Lung (tissue), 12 donors: ENCODE measurements around the gene AKAP1. TPM values are rescaled to one million over a fixed set of nuclear protein-coding genes. Genes with fewer than 3 reads are reported as not detected.
A peak's percentile ranks its signal among the peaks of the same experiment; 100 is the strongest.

Source experiments
- ATAC-seq: fragments of 200-7000 bp; cut with Tn5 transposase; one replicate; pipeline ENCODE4 v1.9.1; 2020; ENCODE audit warnings: moderate number of reproducible peaks; ENCODE audit not compliant: insufficient read depth, low FRiP score
- DNase-seq, 3 donors: peaks; one replicate each; pipeline ENCODE4 v3.0.0-alpha.2; 2013 to 2017
- H3K27ac ChIP-seq, 2 donors: one replicate each; pipeline ENCODE4 v1.5.1; 2013; ENCODE audit warnings: mild to moderate bottlenecking in 2 of 2, moderate library complexity in 2 of 2, control low read depth in 1 of 2, inconsistent platforms in 1 of 2, low read depth in 1 of 2, low read length in 1 of 2
- H3K27me3 ChIP-seq, 3 donors: one replicate each; pipeline ENCODE4 v1.5.1; 2013; ENCODE audit warnings: low read length in 2 of 3; ENCODE audit not compliant: control insufficient read depth in 3 of 3, insufficient read depth in 3 of 3
- H3K36me3 ChIP-seq, 4 donors: one replicate each; pipeline ENCODE4 v1.5.1; 2013; ENCODE audit warnings: low read length in 4 of 4, mild to moderate bottlenecking in 1 of 4, moderate library complexity in 1 of 4; ENCODE audit not compliant: control insufficient read depth in 4 of 4, insufficient read depth in 4 of 4
- H3K4me1 ChIP-seq, 5 donors: one replicate each; pipeline ENCODE4 v1.5.1; 2013; ENCODE audit warnings: low read length in 5 of 5, mild to moderate bottlenecking in 2 of 5, moderate library complexity in 1 of 5; ENCODE audit not compliant: control insufficient read depth in 5 of 5, insufficient read depth in 5 of 5
- H3K4me3 ChIP-seq: one replicate; pipeline ENCODE4 v1.5.1; 2013; ENCODE audit warnings: mild to moderate bottlenecking, control low read depth, moderate library complexity
- H3K9ac ChIP-seq, 2 donors: one replicate each; pipeline ENCODE4 v1.5.1; 2013; ENCODE audit warnings: low read length in 2 of 2, control low read depth in 1 of 2; ENCODE audit not compliant: insufficient read depth in 1 of 2
- H3K9me3 ChIP-seq, 4 donors: one replicate each; pipeline ENCODE4 v1.5.1; 2013; ENCODE audit warnings: low read length in 3 of 4, mild to moderate bottlenecking in 1 of 4, moderate library complexity in 1 of 4; ENCODE audit not compliant: control insufficient read depth in 4 of 4, insufficient read depth in 3 of 4
- CTCF ChIP-seq: IDR thresholded peaks from 2 replicates; pipeline ENCODE4 v1.5.1; 2012; ENCODE audit warnings: mild to moderate bottlenecking; ENCODE audit errors: control extremely low read depth, extremely low read depth
- WGBS, 2 donors: extraction: QIAGEN DNeasy Blood & Tissue Kit; methylation state at CpG; one replicate each; pipeline ENCODE4 v1.1.7; 2013; 5-methylcytosine and 5-hydroxymethylcytosine counted together
- polyA plus RNA-seq, 2 donors: library from polyadenylated mRNA; stranded (reverse); fragments of 200-250 nt; gene quantifications; one replicate each; pipeline ENCODE4 v1.2.1, GENCODE V29; 2013
- total RNA-seq, 2 donors: library from RNA; depleted of rRNA in 1 of 2; stranded (reverse); fragments of >200 nt in 1 of 2; gene quantifications; one replicate each; pipeline ENCODE4 v1.2.1, GENCODE V29; 2014 to 2021
- donor health status: control.
- donor health status: control.
- donor health status: Bipolar disorder and iron deficiency.
- donor health status: healthy.
- donor health status: DM: yes; HTN: yes; CAD: no.

AKAP1 gene
- total and polyA plus RNA-seq, 4 donors, result 23.1 to 46.4 (median 29.8) TPM

DNA sequence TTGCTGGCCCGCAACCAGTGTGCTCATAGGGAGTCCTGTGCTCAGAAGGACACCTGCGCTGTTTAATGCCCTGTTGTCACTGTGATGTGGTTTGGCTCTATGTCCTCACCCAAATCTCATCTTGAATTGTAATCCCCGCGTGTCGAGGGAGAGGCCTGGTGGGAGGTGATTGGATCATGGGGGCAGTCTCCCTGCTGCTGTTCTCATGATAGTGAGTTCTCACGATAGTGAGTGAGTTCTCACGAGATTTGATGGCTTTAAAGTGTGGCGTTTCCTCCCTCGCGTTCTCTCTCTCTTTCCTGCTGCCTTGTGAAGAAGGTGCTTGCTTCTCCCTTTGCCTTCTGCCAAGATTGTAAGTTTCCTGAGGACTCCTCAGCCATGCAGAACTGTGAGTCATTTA, 66.8 kb downstream of the AKAP1 start:
- Histone ChIP-seq H3K27ac (no peak overlapping the region), H3K9ac (no peak overlapping the region), H3K9me3 (peaks cover 0 to 4% (median 0%) of the 10 kb centered on the region in 4 donors), H3K27me3 (no peaks in the 10 kb centered on the region), H3K4me1 (no peaks in the 10 kb centered on the region), H3K4me3 (no peak overlapping the region), H3K36me3 (no peaks in the 10 kb centered on the region)
- 87 to 93% methylated on average over 10 of the region's 10 CpGs for WGBS, 2 donors
- no peak for TF ChIP-seq CTCF
- ATAC-seq (no peak), DNase-seq (no peak)

GRCh38 chr17:57152967-57153528, 68.0 kb downstream of the AKAP1 start:
- ATAC-seq (no peak), DNase-seq (no peak)
- Histone ChIP-seq H3K4me3 (no peak overlapping the region), H3K27me3 (no peaks in the 10 kb centered on the region), H3K9me3 (peaks cover 0 to 4% (median 0%) of the 10 kb centered on the region in 4 donors), H3K36me3 (no peaks in the 10 kb centered on the region), H3K4me1 (no peaks in the 10 kb centered on the region), H3K9ac (no peak overlapping the region), H3K27ac (no peak overlapping the region)
- 80 to 90% methylated on average over 7 of the region's 7 CpGs for WGBS, 2 donors
- no peak for TF ChIP-seq CTCF

DNA sequence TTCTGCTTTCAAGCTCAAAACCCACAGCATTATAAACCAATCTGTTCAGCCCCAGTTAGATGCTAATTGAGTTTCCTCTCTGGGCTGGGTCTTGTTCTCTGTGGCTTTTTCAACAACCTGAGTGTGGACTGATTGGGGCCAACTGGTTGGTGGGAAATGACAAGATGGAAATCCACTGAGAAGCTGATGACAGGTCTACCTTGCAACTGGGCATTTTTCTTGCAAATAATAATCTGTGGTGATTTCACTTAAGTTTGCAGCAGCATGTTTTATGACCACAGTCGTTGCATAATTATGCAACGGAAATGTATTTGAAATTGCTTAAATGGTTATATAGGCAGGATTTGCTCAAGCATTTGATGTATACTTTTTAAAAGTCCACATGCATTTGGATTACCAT, 69.9 kb downstream of the AKAP1 start:
- no peak overlapping the region for H3K27ac ChIP-seq
- no peak overlapping the region for H3K9ac ChIP-seq
- no peaks in the 10 kb centered on the region for H3K36me3 ChIP-seq
- 34 to 56% methylated on average over 2 of the region's 2 CpGs for WGBS, 2 donors
- H3K4me1 ChIP-seq, result no peaks in the 10 kb centered on the region
- DNase-seq (peak in 2 of 3 donors; percentile 11 to 34), ATAC-seq (no peak)
- no peak overlapping the region for H3K4me3 ChIP-seq
- no peaks in the 10 kb centered on the region for H3K9me3 ChIP-seq
- H3K27me3 ChIP-seq, result no peaks in the 10 kb centered on the region
- TF ChIP-seq CTCF, result no peak

- 86 to 87% methylated on average over 4 of the region's 4 CpGs for WGBS, 2 donors
- DNase-seq, result no peak
Measured at GRCh38 chr17:57158325-57158724, 73.3 kb downstream of the AKAP1 start.

More at GRCh38 chr17:57158325-57158724, 73.3 kb downstream of the AKAP1 start:
- ATAC-seq, result no peak
- Histone ChIP-seq H3K9ac (no peak overlapping the region), H3K36me3 (no peaks in the 10 kb centered on the region), H3K4me3 (no peak overlapping the region), H3K9me3 (no peaks in the 10 kb centered on the region), H3K27ac (no peak overlapping the region), H3K27me3 (no peaks in the 10 kb centered on the region), H3K4me1 (no peaks in the 10 kb centered on the region)
- TF ChIP-seq CTCF, result no peak
